ENCODE data around the gene BEAN1.

Gene BEAN1

GRCh38 chr16:66402591-66403230 is 24.4 kb upstream of the BEAN1 start:
- no peak for TF ChIP-seq CTCF (conservative IDR thresholded peaks at IDR 0.05; ENCODE audit: low read depth, low read length)
- H3K4me3 ChIP-seq (ENCODE audit: low read depth, low read length) = no peak overlapping the region
- no peak for DNase-seq (ENCODE audit: low read depth)

GRCh38 chr16:66403531-66404145 is 23.5 kb upstream of the BEAN1 start:
- no peak overlapping the region for H3K4me3 ChIP-seq (ENCODE audit: low read depth, low read length)
- DNase-seq (ENCODE audit: low read depth) = no peak
- TF ChIP-seq CTCF (conservative IDR thresholded peaks at IDR 0.05; ENCODE audit: low read depth, low read length) = no peak

- DNase-seq (ENCODE audit: low read depth) = no peak
- no peak for TF ChIP-seq CTCF (conservative IDR thresholded peaks at IDR 0.05; ENCODE audit: low read depth, low read length)
- no peak overlapping the region for H3K4me3 ChIP-seq (ENCODE audit: low read depth, low read length)
Measured at GRCh38 chr16:66405057-66405783, 21.9 kb upstream of the BEAN1 start.

- TF ChIP-seq CTCF (conservative IDR thresholded peaks at IDR 0.05; ENCODE audit: low read depth, low read length) = peak; percentile 89
- peak; percentile 75 for DNase-seq (ENCODE audit: low read depth)
- H3K4me3 ChIP-seq (ENCODE audit: low read depth, low read length) = peak overlapping the region; percentile 67
Measured at GRCh38 chr16:66406534-66407221, 20.4 kb upstream of the BEAN1 start.

- H3K4me3 ChIP-seq (ENCODE audit: low read depth, low read length) = peak overlapping the region; percentile 20
- peak; percentile 88 for DNase-seq (ENCODE audit: low read depth)
Measured at GRCh38 chr16:66408163-66409048, 18.7 kb upstream of the BEAN1 start.

More at GRCh38 chr16:66408163-66409048, 18.7 kb upstream of the BEAN1 start:
- TF ChIP-seq CTCF (conservative IDR thresholded peaks at IDR 0.05; ENCODE audit: low read depth, low read length) = no peak
